Pancreas (tissue), 10 donors: ENCODE measurements around the gene SLC8A3. TPM values are rescaled to one million over a fixed set of nuclear protein-coding genes. Genes with fewer than 3 reads are reported as not detected.
A peak's percentile ranks its signal among the peaks of the same experiment; 100 is the strongest.

Experiments
- ATAC-seq, 4 donors: fragments of 200-7000 bp; cut with Tn5 transposase; one replicate each; pipeline versions ENCODE4 v1.8.0 to v1.9.1; 2020; ENCODE audit warnings: mild to moderate bottlenecking in 4 of 4, moderate library complexity in 4 of 4
- DNase-seq, 6 donors: peaks; one replicate each; pipeline ENCODE4 v3.0.0-alpha.2; 2020
- FAIRE-seq: peaks from 2 replicates; lab custom pipeline; 2012; peaks lifted over from hg19 to GRCh38; lab: Jason Lieb, UNC
- H3K27ac ChIP-seq, 4 donors: fragments of 200-600 bp; sonication (generic); 1 replicate in 3 of 4; 2 replicates in 1 of 4; pipeline versions ENCODE4 v1.5.0 to v1.8.0; 2020
- H3K27me3 ChIP-seq, 4 donors: fragments of 200-600 bp; one replicate each; pipeline ENCODE4 v1.8.0; 2021
- H3K36me3 ChIP-seq, 3 donors: fragments of 200-600 bp; sonication (generic) in 1 of 3; one replicate each; pipeline versions ENCODE4 v1.5.0 to v1.8.0; 2020 to 2021
- H3K4me1 ChIP-seq, 3 donors: fragments of 200-600 bp; one replicate each; pipeline ENCODE4 v1.8.0; 2021
- H3K4me3 ChIP-seq, 4 donors: fragments of 200-600 bp; sonication (generic) in 2 of 4; one replicate each; pipeline versions ENCODE4 v1.5.0 to v1.8.0; 2020 to 2021
- H3K9me3 ChIP-seq, 4 donors: fragments of 200-600 bp; one replicate each; pipeline ENCODE4 v1.8.0; 2021
- CTCF ChIP-seq, 4 donors: fragments of 200-600 bp; sonication (generic) in 3 of 4; IDR thresholded peaks; one replicate each; pipeline versions ENCODE4 v1.5.0 to v1.8.0; 2021; ENCODE audit warnings: antibody characterized with exemption in 4 of 4
- WGBS, 2 donors: extraction: QIAGEN DNeasy Blood & Tissue Kit; methylation state at CpG; one replicate each; pipeline ENCODE4 v1.1.7; 2013; 5-methylcytosine and 5-hydroxymethylcytosine counted together
- intact Hi-C, 3 donors: fragments of 100-400 bp; cut with DNase I; formaldehyde crosslinking; loops; one replicate each; pipeline versions ENCODE4 v1.11.1 to v1.14.2; 2022
- polyA plus RNA-seq, 2 donors: library from polyadenylated mRNA; stranded (reverse); fragments of 200-250 nt; gene quantifications; one replicate each; pipeline ENCODE4 v1.2.3, GENCODE V29; 2013
- total RNA-seq, 6 donors: library from RNA; stranded (reverse); fragmentation: NEBNext Ultra II Directional in 4 of 6; extraction: Animal tissue kit (Norgen Biotek cat#: 25700) in 4 of 6; gene quantifications; one replicate each; pipeline versions ENCODE4 v1.2.1 to v1.2.4, GENCODE V29; 2021 to 2023
- donor health status: healthy with polysubstance abuse.
- donor health status: DM: no; HTN: no; CAD: no; lungs with moderate emphysema.
- donor health status: DM: no; HTN: no; CAD: no.
- donor health status: control.
- donor health status: control.
- donor health status: Bipolar disorder and iron deficiency.
- donor health status: DM: yes; HTN: yes; CAD: no.
- donor health status: DM: no; HTN: no; CAD: no.
- donor health status: DM: no; HTN: no; CAD: no.
- donor health status: DM: yes; HTN: yes; CAD: no.

SLC8A3 gene
- total and polyA plus RNA-seq, 8 donors = 0.08 to 1.5 (median 0.40) TPM

GRCh38 chr14:70113211-70113610 is 75.5 kb downstream of the SLC8A3 start:
- Histone ChIP-seq H3K27me3 (no peaks in the 10 kb centered on the region), H3K27ac (no peak overlapping the region), H3K4me3 (no peak overlapping the region), H3K9me3 (no peaks in the 10 kb centered on the region), H3K4me1 (no peaks in the 10 kb centered on the region), H3K36me3 (no peaks in the 10 kb centered on the region)
- WGBS, 2 donors = 76 to 87% methylated on average over 2 of the region's 2 CpGs
- FAIRE-seq (no peak), DNase-seq (no peak), ATAC-seq (no peak)
- intact Hi-C loops = no loop called here
- no peak for TF ChIP-seq CTCF (IDR thresholded peaks at IDR 0.05)

GRCh38 chr14:70108419-70108818 is 80.3 kb downstream of the SLC8A3 start:
- FAIRE-seq = no peak
- TF ChIP-seq CTCF (IDR thresholded peaks at IDR 0.05) = no peak
- Histone ChIP-seq H3K27ac (no peak overlapping the region), H3K9me3 (no peaks in the 10 kb centered on the region), H3K36me3 (no peaks in the 10 kb centered on the region), H3K4me1 (no peaks in the 10 kb centered on the region), H3K4me3 (no peak overlapping the region), H3K27me3 (no peaks in the 10 kb centered on the region)
- no peak for ATAC-seq
- DNase-seq = no peak
- intact Hi-C loops = no loop called here
- WGBS, 2 donors = 50 to 56% methylated on average over 3 of the region's 3 CpGs

- no peak overlapping the region for H3K27ac ChIP-seq
- ATAC-seq = no peak
- FAIRE-seq = no peak
- no peaks in the 10 kb centered on the region for H3K27me3 ChIP-seq
- H3K36me3 ChIP-seq = no peaks in the 10 kb centered on the region
- H3K9me3 ChIP-seq = no peaks in the 10 kb centered on the region
- H3K4me3 ChIP-seq = no peak overlapping the region
- TF ChIP-seq CTCF (IDR thresholded peaks at IDR 0.05) = no peak
- no peaks in the 10 kb centered on the region for H3K4me1 ChIP-seq
- no peak for DNase-seq
- WGBS, 2 donors = 72 to 80% methylated on average over 2 of the region's 2 CpGs
- intact Hi-C loops = no loop called here
Observed at GRCh38 chr14:70107309-70107708, 81.4 kb downstream of the SLC8A3 start.

- no peak for DNase-seq
- intact Hi-C loops = no loop called here
- Histone ChIP-seq H3K4me1 (no peaks in the 10 kb centered on the region), H3K27ac (no peak overlapping the region), H3K4me3 (no peak overlapping the region), H3K27me3 (no peaks in the 10 kb centered on the region), H3K9me3 (no peaks in the 10 kb centered on the region), H3K36me3 (no peaks in the 10 kb centered on the region)
- 74 to 77% methylated on average over 3 of the region's 3 CpGs for WGBS, 2 donors
- ATAC-seq = no peak
- no peak for FAIRE-seq
- no peak for TF ChIP-seq CTCF (IDR thresholded peaks at IDR 0.05)
Observed at GRCh38 chr14:70100071-70100470, 88.7 kb downstream of the SLC8A3 start.

GRCh38 chr14:70098250-70098809 is 90.4 kb downstream of the SLC8A3 start:
- intact Hi-C loops = no loop called here
- peak in 3 of 4 donors; percentile 44 to 50 (median 48) for ATAC-seq
- 17 to 20% methylated on average over 6 of the region's 6 CpGs for WGBS, 2 donors
- Histone ChIP-seq H3K4me1 (no peaks in the 10 kb centered on the region), H3K36me3 (no peaks in the 10 kb centered on the region), H3K9me3 (no peaks in the 10 kb centered on the region), H3K27me3 (no peaks in the 10 kb centered on the region), H3K27ac (no peak overlapping the region), H3K4me3 (no peak overlapping the region)
- no peak for DNase-seq
- no peak for TF ChIP-seq CTCF (IDR thresholded peaks at IDR 0.05)
- FAIRE-seq = no peak
